ENCODE measurements around the gene GPC3.

DNA sequence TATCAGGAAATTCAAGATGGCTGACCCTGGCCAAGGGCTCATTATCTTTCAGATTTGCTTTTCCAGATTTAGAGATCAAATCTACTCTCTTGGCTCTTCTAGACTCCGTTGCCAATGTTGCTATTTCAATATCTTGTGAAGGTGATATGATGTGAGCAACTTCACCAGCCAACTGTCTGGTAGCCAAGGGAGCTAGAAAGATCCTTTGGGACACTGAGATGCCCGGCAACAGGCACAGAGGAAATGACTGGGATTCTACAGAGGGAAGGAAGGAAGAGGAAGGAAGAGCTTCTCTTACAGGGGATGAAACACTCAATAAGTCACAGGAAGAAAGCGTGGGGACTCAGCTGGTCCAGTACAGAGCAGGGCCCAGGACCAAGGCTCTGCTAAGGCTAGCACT lies 448.3 kb downstream of the GPC3 start:
- TF ChIP-seq CTCF (IDR thresholded peaks at IDR 0.05; ENCODE audit: extremely low read depth in 1 of 2, insufficient read depth in 1 of 2, low read depth in 1 of 2, low read length in 2 of 2) = no peak
- TF ChIP-seq POLR2AphosphoS5 (IDR thresholded peaks at IDR 0.05; ENCODE audit: insufficient read depth, low read depth, low read length) = no peak
- no peak for TF ChIP-seq MYC (IDR thresholded peaks at IDR 0.05; ENCODE audit: low read depth, low read length)
- TF ChIP-seq POLR2A (IDR thresholded peaks at IDR 0.05; ENCODE audit: low read depth, low read length) = no peak
